Activated CD4-positive, alpha-beta T cell treated with anti-CD3 and anti-CD28 coated beads, Interleukin-2, Interleukin-6, amounts not matched to agents 100 ng/mL and 50 ng/mL, durations not matched to agents 16 hours and 8 hours (primary cell): ENCODE data around the gene TRIM16.
"Not testable (repeated sequence)": the region's sequence is repeated elsewhere in the genome, so short reads cannot be mapped to it uniquely, and the experiment has no call there.

ENCODE experiments used
- DNase-seq: peaks from one replicate; pipeline ENCODE4 v3.0.0-alpha.2; 2020

TRIM16 gene

GRCh38 chr17:15683824-15684478 is at the start of gene TRIM16:
TRIM16 (minus strand) TSS chr17:15684311; CDS start chr17:15651609, 32,702 bp downstream.
- peak; percentile 85 for DNase-seq

DNA sequence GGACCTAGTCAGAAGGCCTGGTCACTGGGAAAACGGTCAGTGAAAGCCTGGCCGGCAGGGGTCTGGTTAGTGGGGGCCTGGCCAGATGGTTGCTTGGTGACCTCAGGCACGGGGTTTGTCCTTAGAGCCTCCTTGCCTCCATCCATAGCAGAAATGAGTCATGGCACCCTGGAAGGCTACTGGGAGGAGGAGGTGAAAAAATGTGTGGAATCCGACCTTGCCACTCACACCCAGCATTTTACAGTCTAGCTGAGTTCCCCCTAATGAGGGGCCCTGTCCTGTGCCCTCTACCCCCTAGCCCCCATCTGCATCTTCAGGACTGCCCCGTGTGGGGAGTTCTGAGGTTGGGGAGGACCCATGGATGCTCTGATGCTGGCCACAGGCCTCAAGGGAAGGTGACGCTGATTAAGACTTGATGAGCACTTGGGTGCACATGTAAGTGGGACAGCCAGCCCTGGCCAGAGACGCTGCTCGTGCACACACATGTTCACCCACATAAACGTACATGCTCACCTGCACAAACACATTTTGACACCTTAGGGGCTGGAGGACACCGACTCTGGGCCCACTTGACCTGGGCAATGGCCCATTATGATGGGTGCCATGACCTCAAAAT is 49.2 kb upstream of the TRIM16 start:
- DNase-seq: not testable (repeated sequence)

DNA sequence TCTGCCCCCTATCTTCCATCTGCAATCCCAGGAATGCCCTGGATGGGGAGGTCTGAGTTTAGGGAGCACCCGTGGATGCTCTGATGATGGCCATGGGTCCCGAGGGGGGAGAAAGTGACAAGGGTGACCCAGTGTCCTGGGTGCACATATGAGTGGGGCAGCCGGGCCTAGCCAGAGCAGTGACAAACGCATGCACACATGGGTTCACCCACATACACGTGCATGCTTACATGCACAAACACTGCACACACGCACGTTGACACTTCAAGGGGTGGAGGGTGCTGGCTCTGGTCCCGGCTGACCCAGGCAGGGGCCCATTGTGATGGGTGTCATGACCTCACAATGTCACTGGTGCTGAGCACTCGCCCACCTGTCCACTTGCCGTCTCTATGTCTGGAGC is 47.8 kb upstream of the TRIM16 start, which contains the start of gene TBC1D26:
TBC1D26 (plus strand) TSS at position 384 of the 400 bp plus-strand sequence. CDS start 3,066 bp downstream, outside the sequence.
- not testable (repeated sequence) for DNase-seq

GRCh38 chr17:15730535-15730934 is 46.4 kb upstream of the TRIM16 start:
- DNase-seq: not testable (repeated sequence)

DNA sequence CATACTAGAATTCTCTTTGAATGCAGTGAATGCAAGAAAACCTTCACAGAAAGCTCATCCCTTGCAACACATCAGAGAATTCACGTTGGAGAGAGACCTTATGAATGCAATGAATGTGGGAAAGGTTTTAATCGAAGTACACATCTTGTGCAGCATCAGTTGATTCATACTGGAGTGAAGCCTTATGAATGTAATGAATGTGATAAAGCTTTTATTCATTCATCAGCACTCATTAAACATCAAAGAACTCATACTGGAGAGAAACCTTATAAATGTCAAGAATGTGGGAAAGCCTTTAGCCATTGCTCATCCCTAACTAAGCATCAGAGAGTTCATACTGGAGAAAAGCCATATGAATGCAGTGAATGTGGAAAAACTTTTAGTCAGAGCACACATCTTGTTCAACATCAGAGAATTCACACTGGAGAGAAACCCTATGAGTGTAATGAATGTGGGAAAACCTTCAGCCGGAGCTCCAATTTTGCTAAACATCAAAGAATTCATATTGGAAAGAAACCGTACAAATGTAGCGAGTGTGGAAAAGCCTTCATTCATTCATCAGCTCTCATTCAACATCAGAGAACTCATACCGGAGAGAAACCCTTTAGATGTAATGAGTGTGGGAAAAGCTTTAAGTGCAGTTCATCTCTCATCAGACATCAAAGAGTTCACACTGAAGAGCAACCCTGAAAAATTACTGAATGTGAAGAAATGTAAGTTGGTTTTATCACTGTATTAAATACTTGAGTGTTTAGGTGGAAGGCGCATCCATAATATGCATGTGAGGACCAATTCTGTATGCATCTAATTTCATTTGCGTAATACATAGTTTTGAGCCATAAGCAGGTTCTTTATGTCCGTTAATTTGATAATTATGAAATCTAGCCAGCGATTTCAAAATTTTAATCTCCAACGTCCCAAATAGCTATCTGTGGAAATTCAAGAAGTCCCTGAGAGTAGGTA is 32.8 kb upstream of the TRIM16 start:
- DNase-seq: not testable (repeated sequence)

- not testable (repeated sequence) for DNase-seq
Observed at GRCh38 chr17:15708879-15709278, 24.8 kb upstream of the TRIM16 start.

DNA sequence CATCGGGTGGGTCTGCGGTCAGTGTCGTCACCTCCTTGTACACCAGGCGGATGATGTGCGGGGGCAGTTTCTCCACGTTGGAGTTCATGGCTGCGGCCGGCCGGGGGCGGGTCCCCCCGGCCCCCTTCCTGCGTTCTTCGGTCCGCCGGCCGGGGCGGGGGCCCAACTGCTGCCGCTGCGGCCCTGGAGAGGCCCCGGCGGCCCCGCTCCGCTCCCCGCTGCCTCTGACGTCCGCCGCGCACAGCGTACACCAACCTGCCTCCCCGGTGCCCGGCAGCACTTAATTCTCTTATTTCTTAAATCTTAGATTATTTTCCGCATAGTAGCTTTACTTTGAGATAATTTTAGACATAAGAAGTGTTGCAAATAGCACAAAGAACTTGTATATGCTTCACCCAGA is 20.7 kb upstream of the TRIM16 start:
- DNase-seq: not testable (repeated sequence)

GRCh38 chr17:15704239-15704638 is 20.1 kb upstream of the TRIM16 start:
- DNase-seq: not testable (repeated sequence)

- DNase-seq: not testable (repeated sequence)
Observed at GRCh38 chr17:15699937-15700336, 15.8 kb upstream of the TRIM16 start.

- peak; percentile 99 for DNase-seq
Observed at GRCh38 chr17:15699413-15699924, 15.4 kb upstream of the TRIM16 start, which contains the start of gene ZNF286A. ZNF286A (plus strand) TSS chr17:15699752; CDS start chr17:15700330, 578 bp downstream.

- DNase-seq: not testable (repeated sequence)
Observed at GRCh38 chr17:15698967-15699366, 14.9 kb upstream of the TRIM16 start.

GRCh38 chr17:15687494-15687893 is 3.4 kb upstream of the TRIM16 start:
- DNase-seq: not testable (repeated sequence)

DNA sequence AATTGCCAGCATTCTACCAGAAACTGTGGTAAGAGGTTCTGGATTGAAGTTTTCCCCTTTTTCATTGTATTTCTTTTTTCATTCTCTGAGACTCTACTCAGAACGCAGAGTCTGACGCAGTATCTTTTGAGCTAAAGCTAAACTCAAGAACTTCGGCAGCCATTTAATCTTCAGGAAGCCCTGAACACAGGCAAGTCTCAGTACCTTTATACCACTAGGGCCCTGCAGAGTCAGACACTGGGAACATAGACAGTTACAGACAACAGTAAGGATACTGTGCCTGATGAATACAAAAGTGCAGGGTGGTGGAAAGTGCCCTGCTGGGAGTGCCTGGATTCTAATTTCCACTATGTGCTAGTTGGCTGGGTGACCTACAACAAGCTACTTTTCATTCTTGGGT is 976 bp downstream of the TRIM16 start:
- DNase-seq: peak; percentile 15

GRCh38 chr17:15675991-15676390 is 8.1 kb downstream of the TRIM16 start:
- not testable (repeated sequence) for DNase-seq

- not testable (repeated sequence) for DNase-seq
Observed at GRCh38 chr17:15674640-15675039, 9.5 kb downstream of the TRIM16 start.

- DNase-seq: not testable (repeated sequence)
Observed at GRCh38 chr17:15669526-15669925, 14.6 kb downstream of the TRIM16 start.

DNA sequence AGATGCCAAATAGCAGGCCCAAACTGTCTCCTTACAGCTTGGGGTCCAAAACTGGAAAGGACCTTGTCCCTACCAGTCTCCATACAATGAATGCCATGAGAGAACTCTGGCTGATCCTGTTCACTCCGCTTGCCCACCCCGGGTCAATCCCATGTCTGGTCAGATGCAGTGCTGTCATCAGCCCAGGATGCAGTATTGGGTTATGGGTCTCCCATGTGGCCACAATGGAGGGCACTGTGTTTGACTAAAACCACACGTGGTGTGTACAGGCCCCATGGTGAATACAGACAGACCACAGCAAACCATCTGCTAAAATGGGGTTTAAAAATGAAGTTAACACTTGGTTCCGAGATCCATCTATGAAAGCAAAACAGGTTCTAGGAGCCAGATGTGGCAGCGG is 20.4 kb downstream of the TRIM16 start:
- no peak for DNase-seq

- no peak for DNase-seq
Observed at GRCh38 chr17:15663176-15663575, 20.9 kb downstream of the TRIM16 start.

DNA sequence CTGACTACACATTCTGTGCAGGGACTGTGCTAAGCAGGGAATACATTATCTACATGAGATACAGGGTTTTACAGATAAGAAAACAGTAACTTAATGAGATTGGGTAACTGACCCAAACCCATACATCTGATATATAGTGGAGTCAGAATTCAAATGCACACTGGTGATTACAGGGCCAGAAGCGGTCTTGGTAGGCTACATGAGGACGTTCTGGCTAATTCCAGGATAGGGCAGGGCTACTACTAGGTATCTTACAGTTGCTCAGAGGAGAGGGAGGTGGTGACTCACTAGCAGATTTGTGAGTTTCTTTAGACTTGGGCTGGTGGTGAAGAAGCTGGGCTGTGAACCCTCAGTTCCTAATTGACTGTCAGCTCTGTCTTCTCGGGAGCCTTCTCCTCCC is 21.4 kb downstream of the TRIM16 start:
- DNase-seq: no peak

- DNase-seq: no peak
Observed at GRCh38 chr17:15660077-15660476, 24.0 kb downstream of the TRIM16 start.

DNA sequence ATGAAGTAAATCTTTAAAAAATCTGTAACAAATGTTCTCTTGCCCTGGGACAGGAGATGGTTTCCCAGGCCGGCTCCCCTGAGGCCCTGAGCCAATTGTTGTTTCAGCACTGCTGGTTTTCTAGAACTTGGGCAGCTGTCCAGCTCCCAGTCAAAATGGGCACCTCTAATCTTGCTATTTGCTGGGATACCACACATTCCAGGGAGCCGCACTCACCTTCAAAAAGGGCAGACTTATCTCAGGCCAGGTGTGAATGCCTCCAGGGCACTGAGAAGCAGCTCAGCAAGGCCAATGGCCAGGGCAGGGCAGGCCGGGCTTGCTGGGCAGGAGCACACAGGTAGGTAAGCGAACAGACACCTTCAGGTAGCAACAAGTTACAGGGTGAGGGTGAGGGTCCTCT is 24.4 kb downstream of the TRIM16 start:
- DNase-seq: no peak

DNA sequence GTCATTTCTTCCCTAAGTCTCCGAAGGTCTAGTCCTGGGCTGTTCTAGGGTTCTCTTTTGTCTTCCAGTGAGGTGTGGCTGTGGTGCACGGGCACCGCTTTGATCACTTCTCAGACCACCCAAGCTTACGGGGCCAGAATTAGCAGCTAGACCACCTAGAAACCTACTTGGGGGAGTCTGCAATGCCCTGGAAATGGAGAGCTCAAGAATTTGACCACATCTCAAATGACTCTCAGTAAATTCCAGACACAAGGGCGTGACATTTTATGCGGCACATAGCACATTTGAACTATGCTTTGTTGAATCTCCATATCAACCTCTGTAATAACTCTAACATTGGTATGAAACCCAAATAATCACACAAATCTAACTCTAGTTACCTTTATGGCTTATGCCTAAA is 24.9 kb downstream of the TRIM16 start:
- DNase-seq: no peak

DNA sequence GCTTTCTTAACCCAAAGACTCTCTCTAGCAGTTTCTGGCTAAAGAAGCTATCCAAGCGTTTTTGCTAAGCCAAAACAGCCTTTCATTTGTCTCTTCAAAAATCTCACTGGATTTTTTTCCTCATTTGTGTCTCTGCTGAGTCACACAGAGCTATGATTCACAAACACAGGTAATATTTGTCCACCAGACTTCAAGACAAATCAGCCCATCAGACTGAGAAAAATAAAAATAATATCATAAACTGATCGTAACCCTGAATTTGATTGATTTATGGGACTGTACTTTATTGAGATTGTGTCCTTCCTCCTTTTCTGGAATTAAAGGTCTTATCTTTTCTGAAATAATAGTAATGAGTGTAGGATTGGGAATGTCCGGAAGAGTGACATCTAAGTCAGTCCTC is 25.8 kb downstream of the TRIM16 start:
- DNase-seq: no peak
